ENCODE data around the gene ATP7B. TPM values are rescaled to one million over a fixed set of nuclear protein-coding genes. Genes with fewer than 3 reads are reported as not detected.

The ATP7B gene
- total and polyA plus RNA-seq, 2 experiments from 2014 or later = 2.2 to 12.8 TPM

DNA sequence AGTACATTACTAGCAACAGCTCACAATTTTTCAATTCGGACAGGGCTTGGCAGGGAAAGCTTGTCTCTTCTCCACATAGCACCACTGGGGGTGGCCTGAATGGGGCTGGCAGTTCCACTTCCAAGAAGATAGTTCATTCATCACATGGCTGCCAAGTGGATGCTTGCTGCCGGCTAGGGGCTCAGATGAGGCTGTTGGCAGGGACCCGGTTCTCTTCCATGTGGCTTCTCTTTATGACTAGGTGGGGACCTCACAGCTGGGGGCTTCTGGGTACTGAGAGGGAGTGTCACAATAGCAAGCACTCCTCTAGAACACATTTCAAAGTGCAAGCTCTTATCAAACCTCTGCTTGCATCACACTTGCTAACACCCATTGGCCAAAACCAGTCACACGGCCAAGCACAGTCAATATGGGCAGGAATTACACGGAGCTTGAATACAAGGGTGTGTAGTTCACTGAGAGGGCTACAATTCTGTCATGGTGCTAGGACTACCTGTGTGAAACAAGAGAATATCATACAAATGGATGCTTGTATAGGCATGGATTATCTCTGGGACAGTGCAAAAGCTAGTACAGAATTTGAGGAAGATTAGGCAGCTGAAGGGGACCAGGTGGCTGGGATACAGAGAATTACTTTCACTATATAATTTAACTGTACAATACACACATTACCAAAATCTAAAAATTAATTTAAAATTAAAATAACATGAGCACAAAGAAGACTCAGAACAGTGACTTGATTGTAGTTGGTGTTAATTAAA, 32.3 kb downstream of the ATP7B start:
- Histone ChIP-seq H3K79me2 (replicated peaks; ENCODE audit: insufficient read depth) (no peaks in the 10 kb centered on the region), H2AFZ (no peak overlapping the region), H3K4me3 (no peak overlapping the region), H3K27ac (ENCODE audit: low read depth) (no peak overlapping the region), H3K9me2 (ENCODE audit: insufficient read depth) (no peaks in the 10 kb centered on the region; the same call in 1 of the 2 replicates), H3K4me1 (ENCODE audit: insufficient read depth) (peaks cover 7% of the 10 kb centered on the region; the same call in 1 of the 2 replicates), H3K4me2 (no peak overlapping the region), H3K36me3 (ENCODE audit: insufficient read depth) (no peaks in the 10 kb centered on the region), H3K27me3 (ENCODE audit: insufficient read depth) (no peaks in the 10 kb centered on the region), H4K20me1 (replicated peaks; ENCODE audit: insufficient read depth) (no peaks in the 10 kb centered on the region; the same call in 1 of the 2 replicates), H3F3A (replicated peaks; ENCODE audit: low read depth) (no peaks in the 10 kb centered on the region)
- Mint-ChIP-seq H3K27ac (no peak overlapping the region), H3K36me3 (ENCODE audit: low read depth) (no peaks in the 10 kb centered on the region), H3K27me3 (ENCODE audit: insufficient read depth, low read depth, poor library complexity) (no peaks in the 10 kb centered on the region), H3K4me3 (no peak overlapping the region), H3K9me3 (no peaks in the 10 kb centered on the region), H3K4me1 (peaks cover 4% of the 10 kb centered on the region)
- TF ChIP-seq EZH2phosphoT487 (IDR thresholded peaks at IDR 0.05; ENCODE audit: unreplicated experiment) = no peak
- TF ChIP-seq JUNB (IDR thresholded peaks at IDR 0.05; ENCODE audit: unreplicated experiment) = no peak
- TF ChIP-seq, protein P1, sequence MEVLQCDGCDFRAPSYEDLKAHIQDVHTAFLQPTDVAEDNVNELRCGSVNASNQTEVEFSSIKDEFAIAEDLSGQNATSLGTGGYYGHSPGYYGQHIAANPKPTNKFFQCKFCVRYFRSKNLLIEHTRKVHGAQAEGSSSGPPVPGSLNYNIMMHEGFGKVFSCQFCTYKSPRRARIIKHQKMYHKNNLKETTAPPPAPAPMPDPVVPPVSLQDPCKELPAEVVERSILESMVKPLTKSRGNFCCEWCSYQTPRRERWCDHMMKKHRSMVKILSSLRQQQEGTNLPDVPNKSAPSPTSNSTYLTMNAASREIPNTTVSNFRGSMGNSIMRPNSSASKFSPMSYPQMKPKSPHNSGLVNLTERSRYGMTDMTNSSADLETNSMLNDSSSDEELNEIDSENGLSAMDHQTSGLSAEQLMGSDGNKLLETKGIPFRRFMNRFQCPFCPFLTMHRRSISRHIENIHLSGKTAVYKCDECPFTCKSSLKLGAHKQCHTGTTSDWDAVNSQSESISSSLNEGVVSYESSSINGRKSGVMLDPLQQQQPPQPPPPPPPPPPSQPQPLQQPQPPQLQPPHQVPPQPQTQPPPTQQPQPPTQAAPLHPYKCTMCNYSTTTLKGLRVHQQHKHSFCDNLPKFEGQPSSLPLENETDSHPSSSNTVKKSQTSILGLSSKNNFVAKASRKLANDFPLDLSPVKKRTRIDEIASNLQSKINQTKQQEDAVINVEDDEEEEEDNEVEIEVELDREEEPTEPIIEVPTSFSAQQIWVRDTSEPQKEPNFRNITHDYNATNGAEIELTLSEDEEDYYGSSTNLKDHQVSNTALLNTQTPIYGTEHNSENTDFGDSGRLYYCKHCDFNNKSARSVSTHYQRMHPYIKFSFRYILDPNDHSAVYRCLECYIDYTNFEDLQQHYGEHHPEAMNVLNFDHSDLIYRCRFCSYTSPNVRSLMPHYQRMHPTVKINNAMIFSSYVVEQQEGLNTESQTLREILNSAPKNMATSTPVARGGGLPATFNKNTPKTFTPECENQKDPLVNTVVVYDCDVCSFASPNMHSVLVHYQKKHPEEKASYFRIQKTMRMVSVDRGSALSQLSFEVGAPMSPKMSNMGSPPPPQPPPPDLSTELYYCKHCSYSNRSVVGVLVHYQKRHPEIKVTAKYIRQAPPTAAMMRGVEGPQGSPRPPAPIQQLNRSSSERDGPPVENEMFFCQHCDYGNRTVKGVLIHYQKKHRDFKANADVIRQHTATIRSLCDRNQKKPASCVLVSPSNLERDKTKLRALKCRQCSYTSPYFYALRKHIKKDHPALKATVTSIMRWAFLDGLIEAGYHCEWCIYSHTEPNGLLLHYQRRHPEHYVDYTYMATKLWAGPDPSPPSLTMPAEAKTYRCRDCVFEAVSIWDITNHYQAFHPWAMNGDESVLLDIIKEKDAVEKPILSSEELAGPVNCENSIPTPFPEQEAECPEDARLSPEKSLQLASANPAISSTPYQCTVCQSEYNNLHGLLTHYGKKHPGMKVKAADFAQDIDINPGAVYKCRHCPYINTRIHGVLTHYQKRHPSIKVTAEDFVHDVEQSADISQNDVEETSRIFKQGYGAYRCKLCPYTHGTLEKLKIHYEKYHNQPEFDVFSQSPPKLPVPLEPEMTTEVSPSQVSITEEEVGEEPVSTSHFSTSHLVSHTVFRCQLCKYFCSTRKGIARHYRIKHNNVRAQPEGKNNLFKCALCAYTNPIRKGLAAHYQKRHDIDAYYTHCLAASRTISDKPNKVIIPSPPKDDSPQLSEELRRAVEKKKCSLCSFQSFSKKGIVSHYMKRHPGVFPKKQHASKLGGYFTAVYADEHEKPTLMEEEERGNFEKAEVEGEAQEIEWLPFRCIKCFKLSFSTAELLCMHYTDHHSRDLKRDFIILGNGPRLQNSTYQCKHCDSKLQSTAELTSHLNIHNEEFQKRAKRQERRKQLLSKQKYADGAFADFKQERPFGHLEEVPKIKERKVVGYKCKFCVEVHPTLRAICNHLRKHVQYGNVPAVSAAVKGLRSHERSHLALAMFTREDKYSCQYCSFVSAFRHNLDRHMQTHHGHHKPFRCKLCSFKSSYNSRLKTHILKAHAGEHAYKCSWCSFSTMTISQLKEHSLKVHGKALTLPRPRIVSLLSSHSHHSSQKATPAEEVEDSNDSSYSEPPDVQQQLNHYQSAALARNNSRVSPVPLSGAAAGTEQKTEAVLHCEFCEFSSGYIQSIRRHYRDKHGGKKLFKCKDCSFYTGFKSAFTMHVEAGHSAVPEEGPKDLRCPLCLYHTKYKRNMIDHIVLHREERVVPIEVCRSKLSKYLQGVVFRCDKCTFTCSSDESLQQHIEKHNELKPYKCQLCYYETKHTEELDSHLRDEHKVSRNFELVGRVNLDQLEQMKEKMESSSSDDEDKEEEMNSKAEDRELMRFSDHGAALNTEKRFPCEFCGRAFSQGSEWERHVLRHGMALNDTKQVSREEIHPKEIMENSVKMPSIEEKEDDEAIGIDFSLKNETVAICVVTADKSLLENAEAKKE (CRISPR knock-in tag; IDR thresholded peaks at IDR 0.05) = no peak
- no peak for TF ChIP-seq ZNF331 (CRISPR knock-in tag; IDR thresholded peaks at IDR 0.05; ENCODE audit: low read depth)
- TF ChIP-seq NANOG (IDR thresholded peaks at IDR 0.05; ENCODE audit: borderline replicate concordance) = no peak
- TF ChIP-seq, protein P2, sequence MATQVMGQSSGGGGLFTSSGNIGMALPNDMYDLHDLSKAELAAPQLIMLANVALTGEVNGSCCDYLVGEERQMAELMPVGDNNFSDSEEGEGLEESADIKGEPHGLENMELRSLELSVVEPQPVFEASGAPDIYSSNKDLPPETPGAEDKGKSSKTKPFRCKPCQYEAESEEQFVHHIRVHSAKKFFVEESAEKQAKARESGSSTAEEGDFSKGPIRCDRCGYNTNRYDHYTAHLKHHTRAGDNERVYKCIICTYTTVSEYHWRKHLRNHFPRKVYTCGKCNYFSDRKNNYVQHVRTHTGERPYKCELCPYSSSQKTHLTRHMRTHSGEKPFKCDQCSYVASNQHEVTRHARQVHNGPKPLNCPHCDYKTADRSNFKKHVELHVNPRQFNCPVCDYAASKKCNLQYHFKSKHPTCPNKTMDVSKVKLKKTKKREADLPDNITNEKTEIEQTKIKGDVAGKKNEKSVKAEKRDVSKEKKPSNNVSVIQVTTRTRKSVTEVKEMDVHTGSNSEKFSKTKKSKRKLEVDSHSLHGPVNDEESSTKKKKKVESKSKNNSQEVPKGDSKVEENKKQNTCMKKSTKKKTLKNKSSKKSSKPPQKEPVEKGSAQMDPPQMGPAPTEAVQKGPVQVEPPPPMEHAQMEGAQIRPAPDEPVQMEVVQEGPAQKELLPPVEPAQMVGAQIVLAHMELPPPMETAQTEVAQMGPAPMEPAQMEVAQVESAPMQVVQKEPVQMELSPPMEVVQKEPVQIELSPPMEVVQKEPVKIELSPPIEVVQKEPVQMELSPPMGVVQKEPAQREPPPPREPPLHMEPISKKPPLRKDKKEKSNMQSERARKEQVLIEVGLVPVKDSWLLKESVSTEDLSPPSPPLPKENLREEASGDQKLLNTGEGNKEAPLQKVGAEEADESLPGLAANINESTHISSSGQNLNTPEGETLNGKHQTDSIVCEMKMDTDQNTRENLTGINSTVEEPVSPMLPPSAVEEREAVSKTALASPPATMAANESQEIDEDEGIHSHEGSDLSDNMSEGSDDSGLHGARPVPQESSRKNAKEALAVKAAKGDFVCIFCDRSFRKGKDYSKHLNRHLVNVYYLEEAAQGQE (IDR thresholded peaks at IDR 0.05; ENCODE audit: unreplicated experiment) = no peak
- DNase-seq (ENCODE audit: low spot score) (no peak), ATAC-seq (peak; percentile 35; the same call in 1 of the 3 replicates)
